Measurements from ENCODE around the gene CTTNBP2NL. TPM values are rescaled to one million over a fixed set of nuclear protein-coding genes. Genes with fewer than 3 reads are reported as not detected.

Gene CTTNBP2NL
- total RNA-seq, 6 donors from 2014 or later: 33.1 to 95.3 (median 53.7) TPM

DNA sequence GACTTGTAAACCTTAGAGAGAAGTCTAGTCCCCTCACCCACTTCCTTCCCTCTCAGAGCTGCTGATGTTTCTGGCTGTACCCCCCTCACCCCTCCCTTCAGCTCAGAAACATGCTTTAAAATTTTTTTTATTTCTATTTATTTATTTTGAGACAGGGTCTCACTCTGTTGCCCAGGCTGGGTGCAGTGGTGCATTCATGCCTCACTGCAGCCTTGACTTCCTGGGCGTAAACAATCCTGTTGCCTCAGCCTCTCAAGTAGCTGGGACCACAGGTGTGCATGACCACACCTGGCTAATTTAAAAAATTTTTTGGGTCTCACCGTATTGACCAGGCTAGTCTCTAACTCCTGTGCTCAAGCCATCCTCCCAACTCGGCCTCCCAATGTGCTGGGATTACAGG lies 109.9 kb downstream of the CTTNBP2NL start:
- TF ChIP-seq POLR2A (IDR thresholded peaks at IDR 0.05) (no peak), EP300 (IDR thresholded peaks at IDR 0.05) (no peak), POLR2AphosphoS5 (IDR thresholded peaks at IDR 0.05) (no peak), CTCF (IDR thresholded peaks at IDR 0.05) (no peak)
- 96 to 98% methylated on average over 3 of the region's 3 CpGs for WGBS, 2 donors
- Histone ChIP-seq H3K36me3 (no peaks in the 10 kb centered on the region), H3K4me1 (peaks cover 21 to 38% (median 30%) of the 10 kb centered on the region in 4 donors), H3K4me3 (no peak overlapping the region), H3K9me3 (no peaks in the 10 kb centered on the region), H3K27me3 (peaks cover 0 to 26% (median 2%) of the 10 kb centered on the region in 4 donors), H3K27ac (no peak overlapping the region)
- DNase-seq (no peak), ATAC-seq (ENCODE audit: low FRiP score in 2 of 2) (no peak)

- Histone ChIP-seq H3K9me3 (no peaks in the 10 kb centered on the region), H3K4me3 (no peak overlapping the region), H3K36me3 (no peaks in the 10 kb centered on the region), H3K27ac (no peak overlapping the region), H3K4me1 (peaks cover 21 to 37% (median 30%) of the 10 kb centered on the region in 4 donors), H3K27me3 (peaks cover 0 to 26% (median 2%) of the 10 kb centered on the region in 4 donors)
- 70 to 89% methylated on average over 2 of the region's 2 CpGs for WGBS, 2 donors
- TF ChIP-seq EP300 (IDR thresholded peaks at IDR 0.05): no peak
- no peak for ATAC-seq (ENCODE audit: low FRiP score in 2 of 2)
- DNase-seq: no peak
These were observed 110.3 kb downstream of the CTTNBP2NL start for GRCh38 chr1:112506306-112506705.

DNA sequence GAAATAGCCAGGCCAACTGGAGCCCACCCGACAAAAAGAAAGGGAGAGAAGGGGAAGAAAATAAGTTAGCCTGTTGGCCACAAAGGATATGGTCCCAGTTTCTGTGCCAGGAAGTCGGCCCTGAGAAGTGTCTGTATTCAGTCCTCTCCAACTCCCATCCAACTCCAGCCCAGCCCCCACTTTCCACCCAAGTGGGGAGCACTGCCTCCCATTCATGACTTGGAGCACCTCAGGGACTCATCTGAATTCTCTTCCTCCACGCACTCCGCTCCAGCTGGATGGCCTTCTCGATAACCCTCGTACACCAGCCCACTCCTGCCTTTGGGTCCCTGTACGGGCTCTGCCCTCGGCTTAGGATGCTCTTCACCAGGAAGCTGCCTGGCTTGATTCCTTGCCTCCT lies 110.7 kb downstream of the CTTNBP2NL start:
- DNase-seq: no peak
- Histone ChIP-seq H3K4me1 (peaks cover 17 to 36% (median 27%) of the 10 kb centered on the region in 4 donors), H3K27ac (no peak overlapping the region), H3K27me3 (peaks cover 0 to 26% (median 2%) of the 10 kb centered on the region in 4 donors), H3K9me3 (no peaks in the 10 kb centered on the region), H3K36me3 (no peaks in the 10 kb centered on the region), H3K4me3 (no peak overlapping the region)
- 93 to 95% methylated on average over 8 of the region's 8 CpGs for WGBS, 2 donors
- TF ChIP-seq EP300 (IDR thresholded peaks at IDR 0.05) (no peak), CTCF (IDR thresholded peaks at IDR 0.05) (no peak), POLR2AphosphoS5 (IDR thresholded peaks at IDR 0.05) (no peak), POLR2A (IDR thresholded peaks at IDR 0.05) (no peak)
- ATAC-seq (ENCODE audit: low FRiP score in 2 of 2): no peak

DNA sequence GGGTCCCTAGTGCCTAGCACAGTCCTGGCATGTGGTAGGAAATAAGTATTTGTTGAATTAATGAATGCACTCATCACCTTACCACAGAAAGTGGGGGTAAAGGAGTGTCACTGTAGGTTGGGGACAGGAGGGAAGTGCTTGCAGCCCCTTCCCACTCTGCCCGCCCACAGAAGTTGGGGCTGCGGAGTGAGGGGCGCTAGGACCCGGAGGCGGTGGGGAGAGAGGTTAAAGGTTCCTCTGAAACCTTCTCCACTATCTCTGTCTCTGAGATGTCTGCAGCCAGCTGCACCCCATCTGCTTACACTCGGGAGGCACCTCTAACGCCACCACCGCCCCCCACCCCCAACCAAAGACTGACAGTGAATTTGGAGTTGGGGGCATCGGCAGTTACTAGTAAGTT lies 111.3 kb downstream of the CTTNBP2NL start:
- Histone ChIP-seq H3K9me3 (no peaks in the 10 kb centered on the region), H3K36me3 (no peaks in the 10 kb centered on the region), H3K27ac (no peak overlapping the region), H3K4me3 (no peak overlapping the region), H3K4me1 (peaks cover 14 to 30% (median 21%) of the 10 kb centered on the region in 4 donors), H3K27me3 (peaks cover 0 to 23% (median 2%) of the 10 kb centered on the region in 4 donors)
- peak in 1 of 2 donors; percentile 23 for DNase-seq
- no peak for TF ChIP-seq POLR2AphosphoS5 (IDR thresholded peaks at IDR 0.05)
- TF ChIP-seq CTCF (IDR thresholded peaks at IDR 0.05): no peak
- TF ChIP-seq EP300 (IDR thresholded peaks at IDR 0.05): no peak
- no peak for TF ChIP-seq POLR2A (IDR thresholded peaks at IDR 0.05)
- 82 to 87% methylated on average over 8 to 9 of the region's 9 CpGs for WGBS, 2 donors
- no peak for ATAC-seq (ENCODE audit: low FRiP score in 2 of 2)

DNA sequence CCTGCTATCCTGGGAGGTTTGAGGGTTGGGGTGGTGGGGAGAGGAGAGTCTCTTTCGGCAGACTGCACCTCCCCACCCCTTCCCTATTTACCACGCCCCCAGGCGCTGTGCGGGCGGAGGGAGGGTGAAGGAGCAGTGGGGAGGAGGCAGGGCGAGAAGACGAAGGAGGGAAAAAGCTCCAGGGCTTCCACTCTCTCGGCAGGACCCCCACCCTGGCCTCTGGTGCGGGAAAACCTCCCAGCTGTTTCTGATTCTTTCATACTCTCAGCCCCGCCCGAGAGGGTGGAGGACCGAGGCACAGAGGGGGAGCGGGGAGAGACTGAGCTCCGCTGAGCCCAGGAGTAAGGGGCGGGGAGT lies 111.9 kb downstream of the CTTNBP2NL start:
- WGBS, 2 donors: 0 to 1% methylated on average over 9 to 12 of the region's 15 CpGs
- peak overlapping the region; percentile 23 to 62 (median 56) for H3K4me3 ChIP-seq
- ATAC-seq (ENCODE audit: low FRiP score in 2 of 2): peak in 1 of 2 donors; percentile 35
- peaks cover 0 to 21% (median 2%) of the 10 kb centered on the region in 4 donors for H3K27me3 ChIP-seq
- H3K4me1 ChIP-seq: peaks cover 16 to 31% (median 19%) of the 10 kb centered on the region in 4 donors
- H3K36me3 ChIP-seq: no peaks in the 10 kb centered on the region
- no peak overlapping the region for H3K27ac ChIP-seq
- peak in 1 of 2 donors; percentile 49 for DNase-seq
- TF ChIP-seq POLR2A (IDR thresholded peaks at IDR 0.05) (no peak), EP300 (IDR thresholded peaks at IDR 0.05) (no peak), CTCF (IDR thresholded peaks at IDR 0.05) (no peak), POLR2AphosphoS5 (IDR thresholded peaks at IDR 0.05) (no peak)
- H3K9me3 ChIP-seq: no peaks in the 10 kb centered on the region

All from upper lobe of left lung (tissue), 6 donors.